Skeletal muscle cell (primary cell): ENCODE data around the gene CLC.
A peak's percentile ranks its signal among the peaks of the same experiment; 100 is the strongest.
"Not testable (repeated sequence)": the region's sequence is repeated elsewhere in the genome, so short reads cannot be mapped to it uniquely, and the experiment has no call there.

Source experiments
- DNase-seq: peaks from one replicate; pipeline ENCODE4 v3.0.0-alpha.2; 2010; ENCODE audit warnings: low read depth
- H3K4me3 ChIP-seq: 2 replicates; pipeline ENCODE4 v1.5.1; 2011; ENCODE audit warnings: low read depth, mild to moderate bottlenecking, control low read depth, low read length, moderate library complexity

CLC gene

GRCh38 chr19:39737891-39738290, at the start of gene CLC:
Gene CLC, minus strand, starts transcription at chr19:39738029. Its CDS starts 77 bp downstream, at chr19:39737952.
- H3K4me3 ChIP-seq = no peak within 1 kb of the TSS
- no peak for DNase-seq

GRCh38 chr19:39780894-39781293, 43.1 kb upstream of the CLC start:
- no peak for DNase-seq

GRCh38 chr19:39778763-39779162, 40.9 kb upstream of the CLC start, which contains the start of gene LEUTX:
Gene LEUTX, plus strand, starts transcription at chr19:39778854. Its CDS starts 67 bp downstream, at chr19:39778921.
- H3K4me3 ChIP-seq = no peak within 1 kb of the TSS
- no peak for DNase-seq

More at GRCh38 chr19:39780894-39781293, 43.1 kb upstream of the CLC start:
- H3K4me3 ChIP-seq = no peak overlapping the region

- no peak overlapping the region for H3K4me3 ChIP-seq
- no peak for DNase-seq
Observed at GRCh38 chr19:39768786-39769185, 31.0 kb upstream of the CLC start.

GRCh38 chr19:39768334-39768733, 30.5 kb upstream of the CLC start:
- no peak for DNase-seq

GRCh38 chr19:39765091-39766076, 27.6 kb upstream of the CLC start:
- no peak overlapping the region for H3K4me3 ChIP-seq
- DNase-seq = peak; percentile 1

More at GRCh38 chr19:39768334-39768733, 30.5 kb upstream of the CLC start:
- H3K4me3 ChIP-seq = no peak overlapping the region

GRCh38 chr19:39761851-39762250, 24.0 kb upstream of the CLC start:
- DNase-seq, H3K4me3 ChIP-seq: not testable (repeated sequence)

- no peak overlapping the region for H3K4me3 ChIP-seq
- DNase-seq = no peak
Observed at GRCh38 chr19:39759457-39760184, 21.8 kb upstream of the CLC start.

GRCh38 chr19:39754971-39755370, 17.1 kb upstream of the CLC start:
- H3K4me3 ChIP-seq = no peak overlapping the region
- DNase-seq = no peak

GRCh38 chr19:39754544-39754943, 16.7 kb upstream of the CLC start:
- DNase-seq = no peak
- no peak overlapping the region for H3K4me3 ChIP-seq

GRCh38 chr19:39752795-39753194, 15.0 kb upstream of the CLC start:
- DNase-seq = no peak
- H3K4me3 ChIP-seq = no peak overlapping the region

- no peak for DNase-seq
- H3K4me3 ChIP-seq = no peak overlapping the region
Observed at GRCh38 chr19:39752390-39752789, 14.6 kb upstream of the CLC start.

GRCh38 chr19:39749981-39750380, 12.2 kb upstream of the CLC start:
- no peak overlapping the region for H3K4me3 ChIP-seq
- no peak for DNase-seq

GRCh38 chr19:39746836-39747529, 9.2 kb upstream of the CLC start:
- no peak for DNase-seq
- H3K4me3 ChIP-seq = no peak overlapping the region

GRCh38 chr19:39745643-39746042, 7.8 kb upstream of the CLC start:
- DNase-seq = no peak
- no peak overlapping the region for H3K4me3 ChIP-seq

- H3K4me3 ChIP-seq = no peak overlapping the region
- DNase-seq = no peak
Observed at GRCh38 chr19:39740395-39740794, 2.6 kb upstream of the CLC start.

- H3K4me3 ChIP-seq = no peak overlapping the region
- no peak for DNase-seq
Observed at GRCh38 chr19:39738814-39739213, 985 bp upstream of the CLC start.

GRCh38 chr19:39737351-39737750, 478 bp downstream of the CLC start:
- no peak for DNase-seq
- H3K4me3 ChIP-seq = no peak overlapping the region

GRCh38 chr19:39736088-39736487, 1.7 kb downstream of the CLC start:
- no peak for DNase-seq
- no peak overlapping the region for H3K4me3 ChIP-seq

- no peak overlapping the region for H3K4me3 ChIP-seq
- DNase-seq = no peak
Observed at GRCh38 chr19:39735688-39736087, 2.1 kb downstream of the CLC start.
